K562 (cell line): ENCODE results near the gene RAB43. TPM values are rescaled to one million over a fixed set of nuclear protein-coding genes. Genes with fewer than 3 reads are reported as not detected.
A peak's percentile ranks its signal among the peaks of the same experiment; 100 is the strongest.

Experiments used
- ATAC-seq: fragments of 200-7000 bp; cut with Tn5 transposase; 3 replicates; pipeline ENCODE4 v1.9.1; 2020; ENCODE audit warnings: moderate library complexity
- BruUV-seq: library from RNA; stranded (reverse); fragments of 400-500 nt; replicated peaks from 2 replicates; lab custom pipeline; 2021; lab: Mats Ljungman, UMichigan
- CTCF ChIA-PET: fragments of 300-600 bp; formaldehyde crosslinking; extraction: SDS; loops from one replicate; lab custom pipeline; 2021; ENCODE audit warnings: low intra/inter-chr PET ratio; lab: Yijun Ruan, JAX
- POLR2A ChIA-PET: fragments of 300-600, 350-650 bp; sonication (Branson Sonifier 250); formaldehyde crosslinking; extraction: SDS; loops from one replicate; lab custom pipeline; 2021; ENCODE audit warnings: antibody characterized with exemption, inconsistent platforms; lab: Yijun Ruan, JAX
- DNase-seq, 4 experiments: peaks; one replicate each; pipeline versions ENCODE4 v3.0.0 to v3.0.0-alpha.2; 2011 to 2018; ENCODE audit warnings: low spot score in 3 of 4, mixed read lengths in 3 of 4; ENCODE audit errors: extremely low read depth in 1 of 4
- FAIRE-seq: peaks from 2 replicates; lab custom pipeline; 2011; peaks lifted over from hg19 to GRCh38; lab: Jason Lieb, UNC
- H2AFZ ChIP-seq: 2 replicates; pipeline ENCODE4 v1.6.0; 2011; ENCODE audit warnings: low read depth, low read length, control low read depth, inconsistent platforms
- H3K27ac ChIP-seq: fragments of 200-600 bp; 3 replicates; pipeline ENCODE4 v1.8.0; 2011; ENCODE audit warnings: low read depth, mild to moderate bottlenecking, control low read depth, inconsistent platforms, low read length, moderate library complexity, mixed read lengths; ENCODE audit errors: extremely low read depth
- H3K27me3 ChIP-seq, 2 experiments: fragments of 300-600 bp in 1 of 2; 2 replicates in 1 of 2; 3 replicates in 1 of 2; pipeline versions ENCODE4 v1.6.0 to v1.8.0; 2011; ENCODE audit warnings: inconsistent platforms in 2 of 2, low read length in 2 of 2, mild to moderate bottlenecking in 1 of 2, mixed read lengths in 1 of 2, moderate library complexity in 1 of 2; ENCODE audit not compliant: control insufficient read depth in 2 of 2, insufficient read depth in 2 of 2
- H3K36me3 ChIP-seq: fragments of 300-600 bp; 3 replicates; pipeline ENCODE4 v1.8.0; 2011; ENCODE audit warnings: mild to moderate bottlenecking, low read length, inconsistent platforms; ENCODE audit not compliant: control insufficient read depth, insufficient read depth
- H3K4me1 ChIP-seq, 2 experiments: fragments of 200-600 bp in 1 of 2; replicated peaks in 1 of 2; 2 replicates in 1 of 2; 3 replicates in 1 of 2; pipeline versions ENCODE4 v1.5.1 to v1.8.0; 2011; ENCODE audit warnings: inconsistent platforms in 2 of 2, low read length in 2 of 2, mild to moderate bottlenecking in 1 of 2, mixed read lengths in 1 of 2, moderate library complexity in 1 of 2; ENCODE audit not compliant: control insufficient read depth in 2 of 2, insufficient read depth in 2 of 2
- H3K4me2 ChIP-seq: 2 replicates; pipeline ENCODE4 v1.6.1; 2011; ENCODE audit warnings: low read length, control low read depth, inconsistent platforms, mixed read lengths; ENCODE audit not compliant: insufficient read depth
- H3K4me3 ChIP-seq: fragments of 200-600 bp; sonication (generic), shearing (Covaris generic); 2 replicates; pipeline ENCODE4 v1.5.1; 2016; ENCODE audit warnings: control low read depth, inconsistent platforms
- H3K79me2 ChIP-seq: fragments of 200-600 bp; 3 replicates; pipeline ENCODE4 v1.8.0; 2011; ENCODE audit warnings: low read length, inconsistent platforms; ENCODE audit not compliant: control insufficient read depth, insufficient read depth
- H3K9ac ChIP-seq, 2 experiments: 2 replicates each; pipeline versions ENCODE4 v1.6.0 to v1.6.1; 2011; ENCODE audit warnings: low read depth in 2 of 2, low read length in 2 of 2, control low read depth in 1 of 2, inconsistent platforms in 1 of 2, mild to moderate bottlenecking in 1 of 2, mixed read lengths in 1 of 2; ENCODE audit not compliant: insufficient read depth in 1 of 2
- H3K9me1 ChIP-seq: one replicate; pipeline ENCODE4 v1.6.0; 2011; ENCODE audit warnings: inconsistent platforms, mild to moderate bottlenecking, low read length, moderate library complexity; ENCODE audit not compliant: control insufficient read depth, insufficient read depth
- H3K9me3 ChIP-seq: replicated peaks from 2 replicates; pipeline ENCODE4 v1.5.1; 2011; ENCODE audit warnings: low read depth, low read length, inconsistent platforms; ENCODE audit not compliant: control insufficient read depth, insufficient read depth
- H4K20me1 ChIP-seq: replicated peaks from 2 replicates; pipeline ENCODE4 v1.6.1; 2011; ENCODE audit warnings: low read length, inconsistent platforms, mixed read lengths; ENCODE audit not compliant: control insufficient read depth, insufficient read depth
- CREB3 ChIP-seq: fragments of 450-650 bp; conservative IDR thresholded peaks from 2 replicates; pipeline ENCODE4 v1.6.1; 2016; ENCODE audit warnings: missing genetic modification characterization, low read depth, mild to moderate bottlenecking, missing compliant biosample characterization, moderate library complexity
- DIDO1 ChIP-seq: fragments of 450-650 bp; IDR thresholded peaks from 2 replicates; pipeline ENCODE4 v1.6.1; 2016; ENCODE audit warnings: low read depth, missing biosample characterization, missing genetic modification characterization
- HNRNPUL1 ChIP-seq: fragments of 200-400 bp; formaldehyde crosslinking; IDR thresholded peaks from 2 replicates; pipeline ENCODE4 v1.6.1; 2017; ENCODE audit warnings: low read length
- KDM1A ChIP-seq, 2 experiments: fragments of 450-650 bp; IDR thresholded peaks; 2 replicates each; pipeline ENCODE4 v1.6.1; 2016; ENCODE audit warnings: mild to moderate bottlenecking in 2 of 2
- RBM25 ChIP-seq: fragments of 200-400 bp; formaldehyde crosslinking; IDR thresholded peaks from 2 replicates; pipeline ENCODE4 v1.6.1; 2018; ENCODE audit warnings: low read length, low read depth, moderate library complexity; ENCODE audit not compliant: severe bottlenecking
- TRIM24 ChIP-seq, 2 experiments: fragments of 450-650 bp; IDR thresholded peaks; 2 replicates each; pipeline ENCODE4 v1.6.1; 2016
- TRIM28 ChIP-seq: fragments of 450-650 bp; IDR thresholded peaks from 2 replicates; pipeline ENCODE4 v1.6.1; 2017
- WGBS: fragments of 100-300 bp; shearing (Covaris generic); methylation state at CpG from one replicate; pipeline ENCODE4 v1.1.6; 2016; ENCODE audit warnings: low coverage, mixed read lengths; ENCODE audit not compliant: insufficient coverage; ENCODE audit errors: missing lambda C conversion rate; 5-methylcytosine and 5-hydroxymethylcytosine counted together
- in situ Hi-C: fragments of 300-500 bp; cut with MboI; formaldehyde crosslinking; loops from 4 replicates; pipeline ENCODE4 v1.15.0; 2018; ENCODE audit warnings: inconsistent platforms, mixed read lengths
- intact Hi-C: fragments of 100-400 bp; cut with micrococcal nuclease; formaldehyde crosslinking; loops from 2 replicates; pipeline ENCODE4 v1.14.2; 2022
- polyA plus RNA-seq, 8 experiments: library from polyadenylated mRNA; depleted of rRNA in 4 of 8; stranded (reverse) in 5 of 8; unstranded in 3 of 8; fragments of >200 nt; fragmentation: Nextera tagmentation in 2 of 8; fragmentation: Illumina TruSeq in 1 of 8; extraction: Ambion mirVana in 2 of 8; extraction: Trizol in 1 of 8; gene quantifications; 2 replicates each; pipeline versions ENCODE4 v1.2.1 to v1.2.3, GENCODE V29; 2011 to 2014; ENCODE audit warnings: inconsistent platforms in 1 of 8, missing spikeins in 1 of 8
- total RNA-seq, 7 experiments: library from RNA; depleted of rRNA in 6 of 7; stranded (reverse); fragments of >200 nt in 6 of 7; fragmentation: Illumina TruSeq in 2 of 7; extraction: Trizol in 2 of 7; gene quantifications; 2 replicates each; pipeline versions ENCODE4 v1.2.1 to v1.2.3, GENCODE V29; 2011 to 2021; ENCODE audit warnings: low replicate concordance in 1 of 7
- TF ChIP-seq, protein P1 (sequence below): fragments of 200-600 bp; sonication (generic); IDR thresholded peaks from one replicate; pipeline ENCODE4 v1.6.1; 2012; ENCODE audit warnings: mild to moderate bottlenecking, low read depth, low read length, inconsistent platforms

Gene RAB43
- total and polyA plus RNA-seq, 9 of the 15 experiments (the other 6 are each of a cell fraction or from before 2014, with no cell fraction given): 0.04 to 6.8 (median 1.7) TPM; not detected in 2

- no peak for TF ChIP-seq CREB3 (tag)
- TF ChIP-seq TRIM28: no peak
- no peak for TF ChIP-seq HNRNPUL1
- TF ChIP-seq RBM25: peak; percentile 78
- TF ChIP-seq KDM1A (IDR thresholded peaks at IDR 0.05): peak; percentile 53 to 74; a peak in 3 of 4 replicates
These were observed 64.4 kb downstream of the RAB43 start (continued) for GRCh38 chr3:129057249-129057648.

DNA sequence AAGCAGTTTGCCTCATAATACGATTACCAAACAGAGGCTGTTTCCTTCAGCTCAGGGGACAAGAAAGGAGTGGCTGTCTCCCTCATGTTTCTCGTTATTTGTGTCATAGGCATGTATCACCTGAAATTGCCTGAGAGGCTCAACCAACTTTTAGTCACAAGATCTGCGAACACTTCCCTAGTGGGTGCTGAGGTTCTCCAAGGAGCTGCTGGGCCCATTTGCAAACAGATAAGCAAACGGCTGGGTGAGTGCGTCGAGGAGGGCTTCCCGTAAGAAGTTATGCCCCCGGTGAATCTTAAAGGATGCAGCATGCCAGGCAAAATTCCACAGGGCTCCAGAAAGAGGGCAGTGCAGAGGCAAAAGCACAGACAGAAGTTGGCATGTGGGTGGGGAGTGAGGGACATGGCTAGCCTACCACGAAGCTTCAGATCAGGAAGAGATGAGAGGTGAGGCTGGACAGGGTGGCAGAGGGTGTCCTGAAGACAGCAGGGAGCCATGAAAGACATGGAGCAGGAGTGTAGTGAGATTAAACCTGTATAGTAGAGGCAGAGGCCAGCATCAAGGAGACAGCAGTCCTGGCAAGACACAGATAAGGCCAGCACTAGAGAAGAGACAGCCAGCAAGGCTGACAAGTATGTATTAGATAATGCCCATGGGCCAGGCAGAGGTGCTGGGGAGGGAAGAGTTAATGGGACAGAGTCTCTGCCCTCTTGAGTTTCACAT, 65.0 kb downstream of the RAB43 start:
- no TSS peak for BruUV-seq
- CTCF ChIA-PET: no interaction called here
- H3K27ac ChIP-seq: no peak overlapping the region; the same call in 2 of the 3 replicates
- H4K20me1 ChIP-seq: no peaks in the 10 kb centered on the region
- FAIRE-seq (peak; percentile 52), DNase-seq (peak in 2 of 4 experiments; percentile 53 to 55), ATAC-seq (peak; percentile 35)
- POLR2A ChIA-PET: interaction anchor here (0.8 kb wide), 1 partner anchor 39 kb away, joined by 3 read pairs; no protein-coding TSS in a partner anchor
- 2% methylated on average over 9 of the region's 9 CpGs for WGBS
- intact Hi-C loops (no loop called here), in situ Hi-C loops (no loop called here)
- no peaks in the 10 kb centered on the region for H3K36me3 ChIP-seq
- no peak overlapping the region; a peak in 1 of 4 replicates for H3K9ac ChIP-seq
- H3K9me1 ChIP-seq: no peaks in the 10 kb centered on the region
- H3K4me1 ChIP-seq: peaks cover 33 to 46% of the 10 kb centered on the region in 2 experiments; a peak in 4 of 5 replicates
- H3K9me3 ChIP-seq: no peaks in the 10 kb centered on the region
- H2AFZ ChIP-seq: no peak overlapping the region; the same call in 1 of the 2 replicates
- peak overlapping the region; percentile 47 for H3K4me2 ChIP-seq
- H3K27me3 ChIP-seq: no peaks in the 10 kb centered on the region
- H3K79me2 ChIP-seq: no peaks in the 10 kb centered on the region
- H3K4me3 ChIP-seq: no peak overlapping the region
- TF ChIP-seq TRIM24 (IDR thresholded peaks at IDR 0.05) (peak in 1 of 2 experiments; percentile 20; a peak in 2 of 4 replicates), DIDO1 (tag) (no peak)
- TF ChIP-seq, protein P1, sequence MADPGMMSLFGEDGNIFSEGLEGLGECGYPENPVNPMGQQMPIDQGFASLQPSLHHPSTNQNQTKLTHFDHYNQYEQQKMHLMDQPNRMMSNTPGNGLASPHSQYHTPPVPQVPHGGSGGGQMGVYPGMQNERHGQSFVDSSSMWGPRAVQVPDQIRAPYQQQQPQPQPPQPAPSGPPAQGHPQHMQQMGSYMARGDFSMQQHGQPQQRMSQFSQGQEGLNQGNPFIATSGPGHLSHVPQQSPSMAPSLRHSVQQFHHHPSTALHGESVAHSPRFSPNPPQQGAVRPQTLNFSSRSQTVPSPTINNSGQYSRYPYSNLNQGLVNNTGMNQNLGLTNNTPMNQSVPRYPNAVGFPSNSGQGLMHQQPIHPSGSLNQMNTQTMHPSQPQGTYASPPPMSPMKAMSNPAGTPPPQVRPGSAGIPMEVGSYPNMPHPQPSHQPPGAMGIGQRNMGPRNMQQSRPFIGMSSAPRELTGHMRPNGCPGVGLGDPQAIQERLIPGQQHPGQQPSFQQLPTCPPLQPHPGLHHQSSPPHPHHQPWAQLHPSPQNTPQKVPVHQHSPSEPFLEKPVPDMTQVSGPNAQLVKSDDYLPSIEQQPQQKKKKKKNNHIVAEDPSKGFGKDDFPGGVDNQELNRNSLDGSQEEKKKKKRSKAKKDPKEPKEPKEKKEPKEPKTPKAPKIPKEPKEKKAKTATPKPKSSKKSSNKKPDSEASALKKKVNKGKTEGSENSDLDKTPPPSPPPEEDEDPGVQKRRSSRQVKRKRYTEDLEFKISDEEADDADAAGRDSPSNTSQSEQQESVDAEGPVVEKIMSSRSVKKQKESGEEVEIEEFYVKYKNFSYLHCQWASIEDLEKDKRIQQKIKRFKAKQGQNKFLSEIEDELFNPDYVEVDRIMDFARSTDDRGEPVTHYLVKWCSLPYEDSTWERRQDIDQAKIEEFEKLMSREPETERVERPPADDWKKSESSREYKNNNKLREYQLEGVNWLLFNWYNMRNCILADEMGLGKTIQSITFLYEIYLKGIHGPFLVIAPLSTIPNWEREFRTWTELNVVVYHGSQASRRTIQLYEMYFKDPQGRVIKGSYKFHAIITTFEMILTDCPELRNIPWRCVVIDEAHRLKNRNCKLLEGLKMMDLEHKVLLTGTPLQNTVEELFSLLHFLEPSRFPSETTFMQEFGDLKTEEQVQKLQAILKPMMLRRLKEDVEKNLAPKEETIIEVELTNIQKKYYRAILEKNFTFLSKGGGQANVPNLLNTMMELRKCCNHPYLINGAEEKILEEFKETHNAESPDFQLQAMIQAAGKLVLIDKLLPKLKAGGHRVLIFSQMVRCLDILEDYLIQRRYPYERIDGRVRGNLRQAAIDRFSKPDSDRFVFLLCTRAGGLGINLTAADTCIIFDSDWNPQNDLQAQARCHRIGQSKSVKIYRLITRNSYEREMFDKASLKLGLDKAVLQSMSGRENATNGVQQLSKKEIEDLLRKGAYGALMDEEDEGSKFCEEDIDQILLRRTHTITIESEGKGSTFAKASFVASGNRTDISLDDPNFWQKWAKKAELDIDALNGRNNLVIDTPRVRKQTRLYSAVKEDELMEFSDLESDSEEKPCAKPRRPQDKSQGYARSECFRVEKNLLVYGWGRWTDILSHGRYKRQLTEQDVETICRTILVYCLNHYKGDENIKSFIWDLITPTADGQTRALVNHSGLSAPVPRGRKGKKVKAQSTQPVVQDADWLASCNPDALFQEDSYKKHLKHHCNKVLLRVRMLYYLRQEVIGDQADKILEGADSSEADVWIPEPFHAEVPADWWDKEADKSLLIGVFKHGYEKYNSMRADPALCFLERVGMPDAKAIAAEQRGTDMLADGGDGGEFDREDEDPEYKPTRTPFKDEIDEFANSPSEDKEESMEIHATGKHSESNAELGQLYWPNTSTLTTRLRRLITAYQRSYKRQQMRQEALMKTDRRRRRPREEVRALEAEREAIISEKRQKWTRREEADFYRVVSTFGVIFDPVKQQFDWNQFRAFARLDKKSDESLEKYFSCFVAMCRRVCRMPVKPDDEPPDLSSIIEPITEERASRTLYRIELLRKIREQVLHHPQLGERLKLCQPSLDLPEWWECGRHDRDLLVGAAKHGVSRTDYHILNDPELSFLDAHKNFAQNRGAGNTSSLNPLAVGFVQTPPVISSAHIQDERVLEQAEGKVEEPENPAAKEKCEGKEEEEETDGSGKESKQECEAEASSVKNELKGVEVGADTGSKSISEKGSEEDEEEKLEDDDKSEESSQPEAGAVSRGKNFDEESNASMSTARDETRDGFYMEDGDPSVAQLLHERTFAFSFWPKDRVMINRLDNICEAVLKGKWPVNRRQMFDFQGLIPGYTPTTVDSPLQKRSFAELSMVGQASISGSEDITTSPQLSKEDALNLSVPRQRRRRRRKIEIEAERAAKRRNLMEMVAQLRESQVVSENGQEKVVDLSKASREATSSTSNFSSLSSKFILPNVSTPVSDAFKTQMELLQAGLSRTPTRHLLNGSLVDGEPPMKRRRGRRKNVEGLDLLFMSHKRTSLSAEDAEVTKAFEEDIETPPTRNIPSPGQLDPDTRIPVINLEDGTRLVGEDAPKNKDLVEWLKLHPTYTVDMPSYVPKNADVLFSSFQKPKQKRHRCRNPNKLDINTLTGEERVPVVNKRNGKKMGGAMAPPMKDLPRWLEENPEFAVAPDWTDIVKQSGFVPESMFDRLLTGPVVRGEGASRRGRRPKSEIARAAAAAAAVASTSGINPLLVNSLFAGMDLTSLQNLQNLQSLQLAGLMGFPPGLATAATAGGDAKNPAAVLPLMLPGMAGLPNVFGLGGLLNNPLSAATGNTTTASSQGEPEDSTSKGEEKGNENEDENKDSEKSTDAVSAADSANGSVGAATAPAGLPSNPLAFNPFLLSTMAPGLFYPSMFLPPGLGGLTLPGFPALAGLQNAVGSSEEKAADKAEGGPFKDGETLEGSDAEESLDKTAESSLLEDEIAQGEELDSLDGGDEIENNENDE: no peak
